NCI-H1694 treated with DMSO at 0.1 percent for 48 hours (cell line): ENCODE data around the gene CADPS.

Experiments used
- DNase-seq: peaks from one replicate; lab custom pipeline; 2025; lab: John Stamatoyannopoulos, UW

The CADPS gene

DNA sequence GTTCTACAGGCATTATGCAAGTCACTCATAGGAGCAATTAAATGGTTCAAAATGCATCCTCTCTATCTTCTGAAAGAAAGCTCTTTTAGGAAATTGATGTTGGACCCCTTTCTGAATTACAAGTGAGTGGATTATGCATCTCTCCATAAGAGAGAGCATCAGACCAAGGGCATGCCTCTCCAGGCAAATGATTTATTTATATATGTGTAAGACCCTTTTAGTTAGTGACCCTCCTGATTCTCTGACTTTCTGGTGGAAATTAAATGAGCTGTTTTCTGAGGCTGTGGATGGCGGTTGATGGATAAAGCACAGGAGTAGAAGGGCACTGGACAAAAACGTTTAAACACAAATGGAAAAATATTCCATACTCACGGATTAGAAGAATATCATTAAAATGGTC is 62.6 kb downstream of the CADPS start:
- no peak for DNase-seq

GRCh38 chr3:62811119-62811518 is 64.1 kb downstream of the CADPS start:
- no peak for DNase-seq

DNA sequence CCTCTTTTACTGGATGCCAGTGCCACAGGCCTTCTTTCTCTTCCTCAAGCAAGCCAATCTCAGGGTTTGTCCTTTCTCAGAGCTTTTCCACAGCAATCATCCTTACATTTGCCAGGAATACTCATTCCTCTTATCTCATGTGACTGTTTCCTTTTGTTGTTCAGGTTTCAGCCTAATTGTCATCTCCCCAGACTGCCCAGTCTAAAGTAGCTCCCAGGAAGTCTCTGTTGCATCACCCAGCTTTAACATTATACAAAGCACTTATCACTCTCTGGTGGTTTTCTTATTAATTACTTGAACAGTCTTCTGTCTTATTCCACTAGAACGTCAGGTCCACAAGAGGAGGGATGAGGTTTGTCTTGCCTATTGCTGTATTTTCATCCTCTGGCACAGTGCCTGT is 65.8 kb downstream of the CADPS start:
- DNase-seq: no peak

GRCh38 chr3:62805580-62806277 is 69.5 kb downstream of the CADPS start:
- DNase-seq: no peak

DNA sequence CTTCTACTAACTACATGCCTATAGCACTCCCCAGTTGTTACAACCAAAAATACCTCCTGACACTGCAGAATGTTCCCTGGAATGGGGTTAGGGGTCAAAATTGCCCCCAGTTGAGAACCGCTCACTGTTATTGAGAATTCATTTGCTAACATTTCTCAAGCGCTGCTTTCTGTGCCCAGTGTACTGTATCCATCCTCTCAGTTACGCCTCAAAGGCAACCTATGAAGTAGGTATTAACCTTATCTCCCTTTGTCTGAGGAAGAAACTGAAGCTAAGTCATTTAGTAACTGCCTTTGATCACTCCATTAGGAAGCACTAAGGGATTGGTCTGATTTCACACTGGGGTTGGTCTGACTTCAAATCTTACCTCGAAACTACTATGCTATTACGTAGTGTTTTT is 70.1 kb downstream of the CADPS start:
- no peak for DNase-seq

DNA sequence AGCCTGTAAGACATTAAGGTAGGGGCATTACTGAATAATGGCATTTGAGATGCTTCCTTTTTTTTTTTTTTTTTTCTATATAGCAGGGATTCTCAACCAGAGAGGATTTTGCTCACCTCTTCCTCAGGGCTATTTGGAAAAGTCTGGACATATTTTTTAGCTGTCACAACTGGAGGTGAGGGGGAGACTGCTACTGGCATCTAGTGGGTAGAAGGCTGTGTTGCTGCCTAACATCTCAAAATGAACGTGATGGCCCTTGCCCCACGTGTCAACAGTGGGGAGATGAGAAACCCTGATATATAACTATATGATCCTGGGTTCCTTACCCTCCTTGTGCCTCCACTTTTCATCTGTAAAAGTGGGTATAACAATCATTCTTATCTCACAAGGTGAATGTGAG is 71.9 kb downstream of the CADPS start:
- DNase-seq: no peak

DNA sequence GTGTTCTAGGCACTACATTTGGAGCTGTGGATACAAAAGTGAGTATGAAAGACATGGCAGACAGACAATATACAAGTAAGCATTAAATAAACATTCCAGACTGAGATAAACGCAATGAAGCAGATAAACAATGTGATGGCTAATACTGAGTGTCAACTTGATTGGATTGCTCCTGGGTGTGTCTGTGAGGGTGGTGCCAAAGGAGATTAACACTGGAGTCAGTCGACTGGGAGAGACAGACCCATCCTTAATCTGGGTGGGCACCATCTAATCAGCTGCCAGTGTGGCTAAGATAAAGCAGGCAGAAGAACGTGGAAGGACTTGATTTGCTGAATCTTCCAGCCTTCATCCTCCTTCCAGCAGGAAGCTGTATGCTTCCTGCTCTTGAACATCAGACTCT is 77.2 kb downstream of the CADPS start:
- DNase-seq: no peak

DNA sequence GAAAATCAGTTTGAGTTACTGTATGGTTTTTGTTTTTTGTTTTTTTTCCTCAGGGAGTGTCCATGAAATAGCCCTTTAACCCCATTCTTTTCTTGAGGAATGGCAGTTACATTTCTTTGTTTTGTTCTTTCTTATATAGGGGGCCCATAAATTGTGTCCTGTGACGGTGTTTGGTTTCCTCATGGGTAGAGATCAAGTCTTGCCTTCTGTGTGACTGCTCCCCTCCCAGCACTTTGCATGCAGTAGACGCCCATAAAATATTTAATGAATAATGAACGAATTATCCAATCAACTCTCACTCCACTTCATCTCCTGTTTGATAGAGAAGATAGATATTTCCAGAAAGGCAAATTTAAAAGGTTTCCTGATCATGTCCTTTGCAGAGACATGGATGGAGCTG is 78.1 kb downstream of the CADPS start:
- DNase-seq: no peak

- DNase-seq: no peak
Measured at GRCh38 chr3:62795978-62796657, 79.1 kb downstream of the CADPS start.

DNA sequence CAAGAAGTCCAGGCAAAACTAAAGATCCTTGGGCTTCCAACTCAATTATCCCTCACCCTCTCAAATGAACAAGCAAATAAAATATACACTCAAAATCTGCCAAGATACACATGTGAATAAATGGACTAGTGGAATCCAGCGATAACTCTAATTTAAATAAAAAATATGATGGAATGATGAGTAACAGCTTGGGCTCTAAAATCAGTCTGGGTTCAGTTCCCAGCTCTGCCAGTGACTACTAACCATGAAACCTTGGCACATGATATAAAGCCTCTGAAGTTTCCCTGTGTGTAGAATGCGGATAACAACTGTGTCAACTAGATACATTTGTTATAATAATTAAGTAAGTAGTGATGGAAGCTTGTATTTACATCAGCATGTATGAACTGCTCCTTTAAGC is 81.3 kb downstream of the CADPS start:
- no peak for DNase-seq

DNA sequence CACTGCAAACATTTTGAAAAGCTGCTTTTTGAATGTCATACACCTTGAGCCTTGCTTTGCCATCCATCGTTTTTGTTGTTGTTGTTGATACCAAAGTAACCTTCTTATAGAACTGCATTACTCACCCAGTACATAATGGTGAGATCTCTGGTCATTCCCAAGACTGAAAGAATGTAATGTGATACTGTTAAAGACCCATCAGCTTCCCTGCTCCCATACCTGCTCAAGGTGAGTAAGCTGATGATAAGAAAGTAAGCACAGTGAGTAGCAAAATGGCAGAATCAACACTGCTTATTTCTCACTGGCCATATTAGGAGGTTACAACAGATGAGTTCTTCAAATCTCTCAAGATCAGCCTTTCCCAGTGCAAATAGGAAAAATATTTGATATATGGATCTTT is 89.8 kb downstream of the CADPS start:
- DNase-seq: no peak

DNA sequence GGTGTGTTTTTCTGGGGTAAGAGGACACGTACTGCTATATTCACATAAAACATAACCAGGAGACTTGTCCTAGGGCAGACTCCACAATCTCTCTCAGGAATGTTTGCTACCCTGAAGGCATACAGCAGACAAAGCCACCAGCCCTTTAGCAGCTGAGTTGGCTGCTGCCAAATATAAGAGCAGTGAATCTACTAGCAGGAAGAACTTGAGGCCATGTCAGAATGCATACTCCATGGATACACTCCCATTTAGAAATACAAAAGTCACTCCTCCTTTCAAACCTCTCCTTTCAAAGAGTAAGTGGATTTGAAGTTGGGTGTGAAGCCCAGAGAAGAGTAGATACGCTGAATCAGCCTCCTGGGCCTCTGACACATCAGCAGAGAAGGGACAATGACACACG is 94.1 kb downstream of the CADPS start:
- DNase-seq: no peak

DNA sequence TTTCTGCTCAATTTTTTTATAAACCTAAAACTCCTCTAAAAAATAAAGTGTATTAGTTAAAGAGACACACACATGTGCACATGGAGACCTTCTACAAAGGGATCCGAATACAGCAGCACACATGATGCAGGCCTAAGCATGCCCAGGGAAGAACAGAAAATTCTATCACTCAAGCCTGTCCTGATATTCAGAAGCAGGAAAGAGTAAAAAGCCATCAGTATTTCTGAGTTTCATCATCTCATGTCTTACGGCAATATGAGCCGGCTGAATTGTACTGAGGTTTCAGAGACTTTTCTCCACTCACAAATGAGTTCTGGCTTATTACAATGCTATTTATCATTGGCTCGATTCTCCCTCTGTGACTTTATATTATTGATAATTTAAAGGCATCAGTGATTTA is 97.5 kb downstream of the CADPS start:
- no peak for DNase-seq

DNA sequence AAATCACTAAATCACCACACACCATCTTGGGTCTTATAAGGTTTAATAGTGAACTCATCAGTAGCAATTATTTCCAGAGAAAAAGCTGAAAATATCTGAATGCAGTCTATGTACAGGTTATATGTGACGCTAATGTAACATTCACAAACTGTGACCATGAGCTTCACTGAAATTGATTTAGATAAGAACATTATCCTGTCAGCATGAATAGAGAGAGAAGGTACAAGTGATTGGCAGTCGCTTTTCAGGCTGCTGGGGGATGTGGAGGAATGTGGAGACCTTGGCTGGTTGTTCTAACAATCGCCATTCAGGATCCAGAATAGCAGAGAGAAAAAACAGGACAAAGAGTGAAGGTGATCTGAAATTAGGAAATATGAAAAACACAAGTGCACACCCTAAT is 98.1 kb downstream of the CADPS start:
- DNase-seq: no peak

DNA sequence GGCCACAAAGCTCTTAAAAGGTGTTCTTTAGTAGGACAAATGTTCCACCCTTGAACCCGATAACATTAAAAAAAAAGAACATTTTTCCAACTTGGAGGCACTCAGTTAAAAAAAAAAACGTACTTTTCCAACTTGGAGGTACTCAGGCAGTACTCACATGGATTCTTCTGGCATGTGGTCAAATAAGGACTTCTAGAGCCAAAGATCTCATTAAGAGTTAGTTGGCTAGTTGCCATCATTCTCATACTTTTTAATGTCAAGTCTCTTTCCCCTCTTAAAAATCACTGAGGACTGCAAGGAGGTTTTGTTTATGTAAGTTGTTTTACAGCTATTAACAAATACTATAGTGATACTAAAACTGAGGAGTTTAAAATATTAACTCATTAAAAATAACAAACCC is 101.0 kb downstream of the CADPS start:
- DNase-seq: no peak

- no peak for DNase-seq
Measured at GRCh38 chr3:62771331-62772072, 103.7 kb downstream of the CADPS start.

DNA sequence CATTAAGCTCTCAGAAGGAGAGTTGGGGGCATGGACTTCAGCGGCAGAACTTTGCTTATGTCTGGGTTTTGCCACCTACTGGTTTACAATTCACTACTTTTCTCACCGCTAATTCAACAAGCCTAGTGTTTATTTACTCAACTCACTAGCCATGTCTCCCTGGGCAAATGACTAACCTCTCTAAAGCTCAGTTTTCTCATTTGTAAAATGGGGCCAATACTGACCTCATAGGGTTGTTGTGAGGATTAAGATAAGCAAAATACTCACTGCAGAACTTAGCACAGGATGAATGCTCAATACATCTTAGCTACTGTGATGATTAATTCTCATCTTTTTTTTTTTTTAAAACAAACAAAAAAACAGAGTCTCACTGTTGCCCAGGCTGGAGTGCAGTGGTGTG is 106.3 kb downstream of the CADPS start:
- DNase-seq: no peak

- DNase-seq: no peak
Measured at GRCh38 chr3:62761711-62762110, 113.5 kb downstream of the CADPS start.

DNA sequence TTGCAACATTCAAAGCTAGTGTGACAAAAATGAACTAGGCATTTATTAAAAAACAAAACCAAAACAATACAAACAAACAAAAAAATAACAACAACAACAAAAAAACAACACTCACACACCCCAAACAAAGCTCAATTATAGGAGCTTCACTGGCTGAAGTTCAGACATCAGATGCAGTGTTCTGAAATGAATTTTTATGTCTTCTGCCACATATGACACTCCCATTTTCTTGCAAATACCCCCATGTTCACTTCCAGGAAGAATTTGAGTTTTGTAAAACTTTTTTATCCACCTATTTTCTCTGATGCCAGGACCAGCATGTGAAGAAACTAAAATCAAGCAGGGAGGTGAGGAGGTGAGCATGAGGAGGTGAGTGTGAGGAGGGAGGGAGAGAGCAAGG is 113.9 kb downstream of the CADPS start:
- no peak for DNase-seq

GRCh38 chr3:62758296-62759066 is 116.7 kb downstream of the CADPS start:
- no peak for DNase-seq

- DNase-seq: no peak
Measured at GRCh38 chr3:62757045-62757444, 118.2 kb downstream of the CADPS start.

GRCh38 chr3:62755285-62755684 is 119.9 kb downstream of the CADPS start:
- no peak for DNase-seq

- no peak for DNase-seq
Measured at GRCh38 chr3:62749657-62750056, 125.6 kb downstream of the CADPS start.
